ENCODE measurements around the gene CCND2.

DNA sequence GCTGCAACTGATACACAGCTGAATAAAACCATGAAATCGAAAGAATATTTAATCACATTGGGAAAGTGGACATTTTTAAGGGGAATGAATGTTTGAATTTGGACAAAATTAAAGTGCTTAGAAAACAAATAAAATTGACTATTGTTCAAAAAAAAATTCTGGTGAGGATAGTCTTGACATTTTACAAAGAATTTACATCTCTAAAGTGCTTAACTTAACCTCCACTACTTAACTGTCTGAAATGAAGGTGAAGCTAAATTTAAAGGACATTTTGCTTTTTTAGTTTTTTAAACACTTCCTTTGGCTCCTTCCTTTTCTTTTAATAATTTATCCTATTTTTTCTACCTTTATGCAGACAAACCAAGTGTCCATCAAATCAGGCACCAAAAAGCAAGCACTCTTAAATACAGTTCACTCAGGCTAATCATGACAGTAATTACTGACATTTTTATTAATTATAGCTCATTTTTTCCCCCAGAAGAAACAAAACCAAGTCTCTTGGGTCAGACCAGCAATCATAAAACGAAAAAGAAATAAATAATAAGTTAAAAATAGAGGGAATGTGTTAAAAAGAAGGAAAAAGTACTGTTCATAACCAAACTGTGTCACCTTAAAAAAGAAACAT lies 5.7 kb upstream of the CCND2 start:
- TF ChIP-seq, protein P1, sequence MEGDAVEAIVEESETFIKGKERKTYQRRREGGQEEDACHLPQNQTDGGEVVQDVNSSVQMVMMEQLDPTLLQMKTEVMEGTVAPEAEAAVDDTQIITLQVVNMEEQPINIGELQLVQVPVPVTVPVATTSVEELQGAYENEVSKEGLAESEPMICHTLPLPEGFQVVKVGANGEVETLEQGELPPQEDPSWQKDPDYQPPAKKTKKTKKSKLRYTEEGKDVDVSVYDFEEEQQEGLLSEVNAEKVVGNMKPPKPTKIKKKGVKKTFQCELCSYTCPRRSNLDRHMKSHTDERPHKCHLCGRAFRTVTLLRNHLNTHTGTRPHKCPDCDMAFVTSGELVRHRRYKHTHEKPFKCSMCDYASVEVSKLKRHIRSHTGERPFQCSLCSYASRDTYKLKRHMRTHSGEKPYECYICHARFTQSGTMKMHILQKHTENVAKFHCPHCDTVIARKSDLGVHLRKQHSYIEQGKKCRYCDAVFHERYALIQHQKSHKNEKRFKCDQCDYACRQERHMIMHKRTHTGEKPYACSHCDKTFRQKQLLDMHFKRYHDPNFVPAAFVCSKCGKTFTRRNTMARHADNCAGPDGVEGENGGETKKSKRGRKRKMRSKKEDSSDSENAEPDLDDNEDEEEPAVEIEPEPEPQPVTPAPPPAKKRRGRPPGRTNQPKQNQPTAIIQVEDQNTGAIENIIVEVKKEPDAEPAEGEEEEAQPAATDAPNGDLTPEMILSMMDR (IDR thresholded peaks at IDR 0.05) = no peak
- TF ChIP-seq POLR2A (IDR thresholded peaks at IDR 0.05) = no peak

Measured in testis (tissue), 2 donors.